Gastrocnemius medialis (tissue), 4 donors: ENCODE measurements around the gene ZFP36L2. TPM values are rescaled to one million over a fixed set of nuclear protein-coding genes. Genes with fewer than 3 reads are reported as not detected.

ENCODE experiments used
- ATAC-seq, 2 donors: fragments of 150-250 bp; one replicate each; pipeline ENCODE4 v1.9.1; 2016
- DNase-seq, 2 donors: peaks; one replicate each; pipeline ENCODE4 v3.0.0-alpha.2; 2019
- H3K27ac ChIP-seq, 4 donors: fragments of 200-600 bp; sonication (generic); 1 replicate in 1 of 4; 2 replicates in 3 of 4; pipeline ENCODE4 v1.5.1; 2016 to 2018; ENCODE audit warnings: mild to moderate bottlenecking in 2 of 4, moderate library complexity in 1 of 4
- H3K27me3 ChIP-seq, 3 donors: fragments of 200-600 bp; sonication (generic) in 2 of 3; 1 replicate in 1 of 3; 2 replicates in 2 of 3; pipeline versions ENCODE4 v1.5.1 to v1.6.0; 2016 to 2019; ENCODE audit warnings: mild to moderate bottlenecking in 1 of 3, moderate library complexity in 1 of 3
- H3K36me3 ChIP-seq, 2 donors: fragments of 200-600 bp; sonication (generic) in 1 of 2; one replicate each; pipeline ENCODE4 v1.5.1; 2017 to 2018
- H3K4me1 ChIP-seq, 2 donors: fragments of 200-600 bp; sonication (generic) in 1 of 2; one replicate each; pipeline ENCODE4 v1.5.1; 2016 to 2017; ENCODE audit warnings: mild to moderate bottlenecking in 2 of 2
- H3K4me3 ChIP-seq, 4 donors: fragments of 200-600 bp; sonication (generic) in 3 of 4; 1 replicate in 1 of 4; 2 replicates in 3 of 4; pipeline ENCODE4 v1.5.1; 2016 to 2019; ENCODE audit warnings: mild to moderate bottlenecking in 2 of 4
- H3K9me3 ChIP-seq, 3 donors: fragments of 200-600 bp; sonication (generic) in 2 of 3; 1 replicate in 1 of 3; 2 replicates in 2 of 3; pipeline ENCODE4 v1.5.1; 2016 to 2019
- CTCF ChIP-seq, 5 experiments: fragments of 450-650 bp in 3 of 5; fragments of 200-600 bp in 2 of 5; sonication (generic) in 2 of 5; IDR thresholded peaks in 4 of 5; conservative IDR thresholded peaks in 1 of 5; 1 replicate in 4 of 5; 2 replicates in 1 of 5; pipeline ENCODE4 v1.5.1; 2016 to 2019; ENCODE audit warnings: antibody characterized with exemption in 5 of 5, mild to moderate bottlenecking in 3 of 5, moderate library complexity in 3 of 5
- POLR2A ChIP-seq, 2 donors: fragments of 450-650 bp; IDR thresholded peaks; one replicate each; pipeline ENCODE4 v1.6.1; 2017; ENCODE audit warnings: antibody characterized with exemption in 2 of 2, mild to moderate bottlenecking in 2 of 2, moderate library complexity in 2 of 2
- in situ Hi-C, 4 donors: fragments of 200-750 bp; cut with MboI; loops; one replicate each; pipeline versions ENCODE4 v1.15.0 to v1.8.0; 2017; ENCODE audit warnings: low sequenced_read_pairs in 4 of 4
- intact Hi-C: fragments of 100-400 bp; cut with DNase I; formaldehyde crosslinking; loops from one replicate; pipeline ENCODE4 v1.15.1; 2023; ENCODE audit warnings: low total_unique reads
- total RNA-seq, 4 donors: library from RNA; depleted of rRNA; stranded (reverse); fragments of >200 nt; gene quantifications; one replicate each; pipeline versions ENCODE4 v1.1.0 to v1.2.3, GENCODE V29; 2016

ZFP36L2 gene
- total RNA-seq, 4 donors from 2014 or later = 15.5 to 58.6 (median 44.8) TPM

GRCh38 chr2:43255296-43255910 is 29.0 kb upstream of the ZFP36L2 start:
- intact Hi-C loops (no loop called here), in situ Hi-C loops (no loop called here)
- no peak overlapping the region for H3K4me3 ChIP-seq
- no peak for ATAC-seq
- TF ChIP-seq CTCF (IDR thresholded peaks at IDR 0.05 in 4 of 5, conservative IDR thresholded peaks at IDR 0.05 in 1 of 5) (no peak), POLR2A (IDR thresholded peaks at IDR 0.05) (no peak)
- H3K36me3 ChIP-seq = no peaks in the 10 kb centered on the region
- no peak overlapping the region for H3K27ac ChIP-seq
- H3K27me3 ChIP-seq = no peaks in the 10 kb centered on the region
- peak in 1 of 2 donors; percentile 3 for DNase-seq
- no peaks in the 10 kb centered on the region for H3K9me3 ChIP-seq
- H3K4me1 ChIP-seq = peaks cover 7 to 11% of the 10 kb centered on the region in 2 donors

DNA sequence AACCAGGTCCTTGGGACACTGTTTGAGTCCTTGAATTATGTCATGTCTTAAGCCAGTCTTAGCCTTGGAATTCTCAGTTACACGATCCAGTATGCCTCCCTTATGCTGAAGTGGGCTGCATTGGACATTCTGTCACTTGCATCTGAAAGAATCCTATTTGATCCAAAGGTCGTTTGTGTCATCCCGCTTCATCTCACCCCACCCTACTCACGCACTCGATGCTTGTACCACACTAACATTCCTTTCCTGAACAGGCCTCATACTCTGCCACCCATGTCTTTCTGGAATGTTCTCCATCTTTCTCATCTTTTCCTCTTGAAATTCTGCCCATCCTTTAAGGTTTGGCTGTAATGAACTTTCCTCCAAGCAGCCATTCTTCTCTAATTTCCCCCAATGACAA is 27.9 kb upstream of the ZFP36L2 start:
- Histone ChIP-seq H3K4me3 (no peak overlapping the region), H3K27me3 (no peaks in the 10 kb centered on the region), H3K36me3 (no peaks in the 10 kb centered on the region), H3K27ac (no peak overlapping the region), H3K9me3 (no peaks in the 10 kb centered on the region), H3K4me1 (peaks cover 7 to 11% of the 10 kb centered on the region in 2 donors)
- ATAC-seq (no peak), DNase-seq (no peak)
- TF ChIP-seq CTCF (IDR thresholded peaks at IDR 0.05 in 4 of 5, conservative IDR thresholded peaks at IDR 0.05 in 1 of 5) (no peak), POLR2A (IDR thresholded peaks at IDR 0.05) (no peak)
- intact Hi-C loops = no loop called here
- in situ Hi-C loops = no loop called here

DNA sequence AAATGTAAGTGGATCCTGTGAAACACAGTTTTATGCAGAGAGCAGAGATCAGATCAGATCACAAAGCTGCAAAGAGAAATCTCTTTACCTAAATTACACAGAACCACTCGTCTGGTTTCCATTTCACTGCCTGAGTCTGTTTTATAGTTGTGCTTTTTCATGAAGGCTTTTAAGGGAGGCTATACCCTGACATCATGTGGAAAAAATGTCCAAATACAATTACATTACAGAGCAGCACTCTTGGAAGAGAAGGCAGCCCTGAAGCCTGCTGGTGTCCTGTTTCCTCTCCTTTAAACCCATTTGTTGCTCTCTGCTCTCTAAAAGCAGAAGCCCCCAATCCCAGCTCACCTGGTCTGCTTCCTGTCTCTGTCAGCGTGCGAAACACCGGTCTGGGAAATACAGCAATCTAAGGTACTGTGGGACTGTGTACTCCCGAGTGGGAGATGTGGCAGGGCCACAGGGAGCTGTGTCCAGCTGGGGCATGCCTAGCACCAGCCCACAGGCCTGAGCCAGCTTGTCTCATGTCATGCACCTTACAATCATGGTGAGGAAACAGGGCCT is 24.8 kb upstream of the ZFP36L2 start:
- Histone ChIP-seq H3K9me3 (no peaks in the 10 kb centered on the region), H3K4me3 (no peak overlapping the region), H3K27me3 (no peaks in the 10 kb centered on the region), H3K36me3 (no peaks in the 10 kb centered on the region), H3K4me1 (peaks cover 0 to 11% of the 10 kb centered on the region in 2 donors), H3K27ac (peak overlapping the region; percentile 43 to 65 (median 48))
- DNase-seq (no peak), ATAC-seq (peak in 1 of 2 donors; percentile 48)
- in situ Hi-C loops (no loop called here), intact Hi-C loops (no loop called here)
- TF ChIP-seq POLR2A (IDR thresholded peaks at IDR 0.05) (no peak), CTCF (IDR thresholded peaks at IDR 0.05 in 4 of 5, conservative IDR thresholded peaks at IDR 0.05 in 1 of 5) (no peak)

DNA sequence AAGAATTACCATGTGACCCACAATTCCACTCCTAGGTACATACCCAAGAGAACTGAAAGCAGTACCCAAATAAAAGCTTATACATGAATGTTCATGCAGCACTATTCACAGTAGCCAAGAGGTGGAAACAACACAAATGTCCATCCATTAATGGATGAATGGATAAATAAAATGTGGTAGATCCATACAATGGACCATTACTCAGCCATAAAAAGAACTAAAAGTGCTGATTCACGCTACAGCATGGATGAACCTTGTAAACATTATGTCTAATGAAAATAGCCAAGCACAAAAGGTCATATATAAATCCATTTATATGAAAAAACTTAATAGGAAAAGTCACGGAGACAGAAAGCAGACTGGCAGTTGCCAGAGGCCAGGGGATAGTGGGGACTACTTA is 23.6 kb upstream of the ZFP36L2 start:
- ATAC-seq (no peak), DNase-seq (no peak)
- Histone ChIP-seq H3K27me3 (no peaks in the 10 kb centered on the region), H3K4me1 (peaks cover 0 to 11% of the 10 kb centered on the region in 2 donors), H3K36me3 (no peaks in the 10 kb centered on the region), H3K27ac (no peak overlapping the region), H3K9me3 (no peaks in the 10 kb centered on the region), H3K4me3 (no peak overlapping the region)
- TF ChIP-seq POLR2A (IDR thresholded peaks at IDR 0.05) (no peak), CTCF (IDR thresholded peaks at IDR 0.05 in 4 of 5, conservative IDR thresholded peaks at IDR 0.05 in 1 of 5) (no peak)
- intact Hi-C loops = no loop called here
- in situ Hi-C loops = no loop called here
